Occipital lobe (tissue), 2 donors: ENCODE results near the gene UNK. TPM values are rescaled to one million over a fixed set of nuclear protein-coding genes. Genes with fewer than 3 reads are reported as not detected.
"Not testable (repeated sequence)": the region's sequence is repeated elsewhere in the genome, so short reads cannot be mapped to it uniquely, and the experiment has no call there.

Experiments used
- DNase-seq: peaks from one replicate; lab custom pipeline; 2025; lab: John Stamatoyannopoulos, UW
- total RNA-seq: library from RNA; depleted of rRNA; stranded (reverse); fragments of >200 nt; gene quantifications from one replicate; pipeline ENCODE4 v1.2.3, GENCODE V29; 2014

The UNK gene
- total RNA-seq, 1 donor from 2014 or later = 29.2 TPM

- no peak for DNase-seq
These were observed 8.9 kb downstream of the UNK start for GRCh38 chr17:75793460-75793859.

- DNase-seq = no peak
These were observed 11.4 kb downstream of the UNK start for GRCh38 chr17:75795820-75796607.

- no peak for DNase-seq
These were observed 14.8 kb downstream of the UNK start for GRCh38 chr17:75799402-75799801.

- no peak for DNase-seq
These were observed 19.3 kb downstream of the UNK start for GRCh38 chr17:75803883-75804282.

GRCh38 chr17:75806822-75807500, 22.4 kb downstream of the UNK start:
- DNase-seq = no peak

- no peak for DNase-seq
These were observed 23.3 kb downstream of the UNK start for GRCh38 chr17:75807861-75808260.

GRCh38 chr17:75808549-75808904, 23.9 kb downstream of the UNK start:
- no peak for DNase-seq

- DNase-seq = no peak
These were observed 24.5 kb downstream of the UNK start for GRCh38 chr17:75808905-75809621.

- DNase-seq = no peak
These were observed 25.1 kb downstream of the UNK start for GRCh38 chr17:75809631-75810111.

- DNase-seq = no peak
These were observed 25.6 kb downstream of the UNK start for GRCh38 chr17:75810216-75810615.

- DNase-seq = not testable (repeated sequence)
These were observed 26.1 kb downstream of the UNK start for GRCh38 chr17:75810756-75811155.

- no peak for DNase-seq
These were observed 26.6 kb downstream of the UNK start for GRCh38 chr17:75811174-75811573.

GRCh38 chr17:75812096-75813013, 27.7 kb downstream of the UNK start:
- DNase-seq = no peak

- DNase-seq = no peak
These were observed 28.7 kb downstream of the UNK start for GRCh38 chr17:75813081-75814020.

- no peak for DNase-seq
These were observed 29.4 kb downstream of the UNK start for GRCh38 chr17:75814021-75814395.

GRCh38 chr17:75814900-75815373, 30.3 kb downstream of the UNK start:
- DNase-seq = no peak

- DNase-seq = no peak
These were observed 30.8 kb downstream of the UNK start for GRCh38 chr17:75815399-75815798.

GRCh38 chr17:75816693-75817092, 32.1 kb downstream of the UNK start:
- no peak for DNase-seq

GRCh38 chr17:75817571-75817970, 33.0 kb downstream of the UNK start:
- no peak for DNase-seq

GRCh38 chr17:75818326-75818885, 33.8 kb downstream of the UNK start:
- DNase-seq = no peak
